ENCODE measurements around the gene TNRC18. TPM values are rescaled to one million over a fixed set of nuclear protein-coding genes. Genes with fewer than 3 reads are reported as not detected.

The TNRC18 gene
- total and polyA plus RNA-seq, 2 donors (not counting 3 experiments of a cell fraction or from before 2014, with no cell fraction given): 14.8 to 64.6 TPM

DNA sequence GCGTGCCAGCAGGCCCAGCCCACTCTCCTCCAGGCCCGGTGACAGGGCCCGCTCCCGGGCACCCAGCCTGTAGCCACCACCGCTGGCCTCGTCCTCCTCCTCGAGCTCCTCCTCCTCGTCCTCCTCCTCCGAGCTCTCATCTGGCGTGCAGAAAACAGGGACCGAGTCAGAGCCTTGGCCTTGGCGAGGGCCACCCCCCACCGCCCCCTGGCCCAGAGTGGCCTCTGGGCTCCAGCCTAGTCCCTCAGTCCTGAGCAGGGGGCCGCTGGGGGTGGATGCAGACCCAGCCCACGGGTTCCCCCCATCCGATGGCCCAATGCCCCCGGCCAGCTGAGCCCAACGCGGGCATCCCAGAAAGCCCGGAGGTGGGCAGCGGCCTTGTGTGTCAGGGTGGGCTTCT lies 78.0 kb downstream of the TNRC18 start:
- Histone ChIP-seq H3K4me2 (ENCODE audit: insufficient read depth, low read length) (no peak overlapping the region), H3K79me2 (ENCODE audit: control insufficient read depth, insufficient read depth, low read length) (no peaks in the 10 kb centered on the region), H3K4me3 (replicated peaks in 1 of 3; ENCODE audit: insufficient read depth in 1 of 3, low read depth in 1 of 3, low read length in 3 of 3) (no peak overlapping the region), H3K36me3 (ENCODE audit: control insufficient read depth in 2 of 2, extremely low read depth in 1 of 2, insufficient read depth in 2 of 2, low read length in 2 of 2) (peaks cover 4 to 35% of the 10 kb centered on the region in 2 experiments), H3K27me3 (ENCODE audit: control insufficient read depth in 2 of 2, insufficient read depth in 2 of 2, low read length in 2 of 2) (no peaks in the 10 kb centered on the region), H3K27ac (ENCODE audit: insufficient read depth, low read depth, low read length) (no peak overlapping the region), H3K9ac (replicated peaks; ENCODE audit: extremely low read depth, insufficient read depth, low read length) (no peak overlapping the region), H4K20me1 (replicated peaks; ENCODE audit: control insufficient read depth, extremely low read depth, insufficient read depth, low read length) (no peaks in the 10 kb centered on the region), H3K9me3 (replicated peaks; ENCODE audit: control insufficient read depth, insufficient read depth, low read length) (no peaks in the 10 kb centered on the region), H3K4me1 (ENCODE audit: control insufficient read depth, extremely low read depth, insufficient read depth, low read length) (no peaks in the 10 kb centered on the region), H2AFZ (ENCODE audit: low read depth, low read length) (no peak overlapping the region), H3K9me1 (replicated peaks; ENCODE audit: control insufficient read depth, extremely low read depth, insufficient read depth, low read length) (no peaks in the 10 kb centered on the region)
- intact Hi-C loops (cut with micrococcal nuclease): no loop called here
- no TSS peak for BruUV-seq (replicated peaks)
- ChIA-PET POLR2A (no interaction called here), CTCF (no interaction called here)
- DNase-seq (ENCODE audit: low read depth, low spot score) (no peak), FAIRE-seq (no peak)
- TF ChIP-seq POLR2AphosphoS5 (IDR thresholded peaks at IDR 0.05; ENCODE audit: insufficient read depth, low read depth, low read length) (no peak), POLR2A (IDR thresholded peaks at IDR 0.05; ENCODE audit: low read depth, low read length) (no peak), EZH2 (IDR thresholded peaks at IDR 0.05; ENCODE audit: borderline replicate concordance, low read depth, low read length, severe bottlenecking) (no peak)
- dilution Hi-C loops (cut with MboI; ENCODE audit: extremely low pct_ligation_motif_present, low sequenced_read_pairs): no loop called here

DNA sequence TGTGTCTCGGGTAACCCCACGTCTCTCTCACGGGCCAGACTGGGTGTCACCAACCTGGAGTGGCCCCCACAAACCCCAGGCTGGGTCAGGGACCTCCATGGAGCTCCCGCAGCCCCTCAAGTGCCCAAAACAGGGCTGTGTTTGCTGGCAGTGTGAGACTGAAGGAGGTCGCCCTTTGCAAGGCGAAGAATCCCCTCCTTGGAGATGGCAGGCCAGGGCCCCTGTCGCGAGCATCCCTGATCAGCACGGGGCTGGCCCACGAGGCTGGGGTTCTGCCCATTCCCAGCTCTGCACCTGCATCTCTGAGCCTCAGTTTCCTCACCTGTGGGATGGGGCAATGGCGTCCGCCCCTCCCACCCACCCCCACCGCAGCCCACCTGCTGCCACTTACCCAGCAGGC lies 78.5 kb downstream of the TNRC18 start:
- TF ChIP-seq MYC (IDR thresholded peaks at IDR 0.05; ENCODE audit: low read depth, low read length): no peak
- TF ChIP-seq JUN (IDR thresholded peaks at IDR 0.05; ENCODE audit: borderline replicate concordance, insufficient read depth, insufficient read length, low read depth): no peak
- TF ChIP-seq, protein P1, sequence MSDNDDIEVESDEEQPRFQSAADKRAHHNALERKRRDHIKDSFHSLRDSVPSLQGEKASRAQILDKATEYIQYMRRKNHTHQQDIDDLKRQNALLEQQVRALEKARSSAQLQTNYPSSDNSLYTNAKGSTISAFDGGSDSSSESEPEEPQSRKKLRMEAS (IDR thresholded peaks at IDR 0.05; ENCODE audit: insufficient read depth, insufficient read length): no peak
- no peak for TF ChIP-seq POLR2A (IDR thresholded peaks at IDR 0.05; ENCODE audit: low read depth, low read length)
- no peak for TF ChIP-seq EZH2 (IDR thresholded peaks at IDR 0.05; ENCODE audit: borderline replicate concordance, low read depth, low read length, severe bottlenecking)
- TF ChIP-seq GATA2 (IDR thresholded peaks at IDR 0.05; ENCODE audit: insufficient read depth, insufficient read length, low read depth, low read length): no peak
- TF ChIP-seq, protein P2, sequence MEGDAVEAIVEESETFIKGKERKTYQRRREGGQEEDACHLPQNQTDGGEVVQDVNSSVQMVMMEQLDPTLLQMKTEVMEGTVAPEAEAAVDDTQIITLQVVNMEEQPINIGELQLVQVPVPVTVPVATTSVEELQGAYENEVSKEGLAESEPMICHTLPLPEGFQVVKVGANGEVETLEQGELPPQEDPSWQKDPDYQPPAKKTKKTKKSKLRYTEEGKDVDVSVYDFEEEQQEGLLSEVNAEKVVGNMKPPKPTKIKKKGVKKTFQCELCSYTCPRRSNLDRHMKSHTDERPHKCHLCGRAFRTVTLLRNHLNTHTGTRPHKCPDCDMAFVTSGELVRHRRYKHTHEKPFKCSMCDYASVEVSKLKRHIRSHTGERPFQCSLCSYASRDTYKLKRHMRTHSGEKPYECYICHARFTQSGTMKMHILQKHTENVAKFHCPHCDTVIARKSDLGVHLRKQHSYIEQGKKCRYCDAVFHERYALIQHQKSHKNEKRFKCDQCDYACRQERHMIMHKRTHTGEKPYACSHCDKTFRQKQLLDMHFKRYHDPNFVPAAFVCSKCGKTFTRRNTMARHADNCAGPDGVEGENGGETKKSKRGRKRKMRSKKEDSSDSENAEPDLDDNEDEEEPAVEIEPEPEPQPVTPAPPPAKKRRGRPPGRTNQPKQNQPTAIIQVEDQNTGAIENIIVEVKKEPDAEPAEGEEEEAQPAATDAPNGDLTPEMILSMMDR (IDR thresholded peaks at IDR 0.05; ENCODE audit: extremely low read depth in 1 of 2, insufficient read depth in 1 of 2, low read depth in 1 of 2, low read length in 2 of 2): no peak
- TF ChIP-seq FOS (IDR thresholded peaks at IDR 0.05; ENCODE audit: borderline replicate concordance, insufficient read depth, low read length): no peak
- TF ChIP-seq POLR2AphosphoS5 (IDR thresholded peaks at IDR 0.05; ENCODE audit: insufficient read depth, low read depth, low read length): no peak
- dilution Hi-C loops (cut with MboI; ENCODE audit: extremely low pct_ligation_motif_present, low sequenced_read_pairs) (no loop called here), intact Hi-C loops (cut with micrococcal nuclease) (no loop called here)
- H3K27me3 ChIP-seq (ENCODE audit: control insufficient read depth in 2 of 2, insufficient read depth in 2 of 2, low read length in 2 of 2): no peaks in the 10 kb centered on the region
- ChIA-PET CTCF (interaction anchor here (1.0 kb wide), 1 partner anchor 21 kb away, joined by 3 read pairs; no protein-coding TSS in a partner anchor), POLR2A (no interaction called here)
- H2AFZ ChIP-seq (ENCODE audit: low read depth, low read length): no peak overlapping the region
- no peak for FAIRE-seq
- BruUV-seq (replicated peaks): no TSS peak
- no peak overlapping the region for H3K4me2 ChIP-seq (ENCODE audit: insufficient read depth, low read length)
- H3K4me1 ChIP-seq (ENCODE audit: control insufficient read depth, extremely low read depth, insufficient read depth, low read length): no peaks in the 10 kb centered on the region
- DNase-seq (ENCODE audit: low read depth, low spot score): no peak
- H4K20me1 ChIP-seq (replicated peaks; ENCODE audit: control insufficient read depth, extremely low read depth, insufficient read depth, low read length): no peaks in the 10 kb centered on the region
- no peaks in the 10 kb centered on the region for H3K79me2 ChIP-seq (ENCODE audit: control insufficient read depth, insufficient read depth, low read length)
- peaks cover 4 to 34% of the 10 kb centered on the region in 2 experiments for H3K36me3 ChIP-seq (ENCODE audit: control insufficient read depth in 2 of 2, extremely low read depth in 1 of 2, insufficient read depth in 2 of 2, low read length in 2 of 2)
- H3K27ac ChIP-seq (ENCODE audit: insufficient read depth, low read depth, low read length): no peak overlapping the region
- no peaks in the 10 kb centered on the region for H3K9me1 ChIP-seq (replicated peaks; ENCODE audit: control insufficient read depth, extremely low read depth, insufficient read depth, low read length)
- H3K4me3 ChIP-seq (replicated peaks in 1 of 3; ENCODE audit: insufficient read depth in 1 of 3, low read depth in 1 of 3, low read length in 3 of 3): no peak overlapping the region
- no peak overlapping the region for H3K9ac ChIP-seq (replicated peaks; ENCODE audit: extremely low read depth, insufficient read depth, low read length)
- no peaks in the 10 kb centered on the region for H3K9me3 ChIP-seq (replicated peaks; ENCODE audit: control insufficient read depth, insufficient read depth, low read length)
